Measurements from ENCODE around the gene RASA3.
A peak's percentile ranks its signal among the peaks of the same experiment; 100 is the strongest.
"Not testable (repeated sequence)": the region's sequence is repeated elsewhere in the genome, so short reads cannot be mapped to it uniquely, and the experiment has no call there.

Gene RASA3

GRCh38 chr13:114124921-114125320 lies 7.5 kb downstream of the RASA3 start:
- DNase-seq = peak in 4 of 5 experiments; percentile 55 to 86 (median 64)

GRCh38 chr13:114124431-114124830 lies 8.0 kb downstream of the RASA3 start:
- no peak for DNase-seq

GRCh38 chr13:114123876-114124275 lies 8.5 kb downstream of the RASA3 start:
- DNase-seq = no peak

GRCh38 chr13:114123448-114123847 lies 9.0 kb downstream of the RASA3 start:
- no peak for DNase-seq

- DNase-seq = no peak
Observed at GRCh38 chr13:114122591-114123211, 9.7 kb downstream of the RASA3 start.

GRCh38 chr13:114122127-114122511 lies 10.3 kb downstream of the RASA3 start:
- DNase-seq = no peak

- no peak for DNase-seq
Observed at GRCh38 chr13:114121496-114122126, 10.8 kb downstream of the RASA3 start.

GRCh38 chr13:114121031-114121430 lies 11.4 kb downstream of the RASA3 start:
- DNase-seq = no peak

- no peak for DNase-seq
Observed at GRCh38 chr13:114120591-114121011, 11.8 kb downstream of the RASA3 start.

GRCh38 chr13:114119196-114119595 lies 13.2 kb downstream of the RASA3 start:
- DNase-seq = no peak

- no peak for DNase-seq
Observed at GRCh38 chr13:114118511-114119123, 13.8 kb downstream of the RASA3 start.

- DNase-seq = no peak
Observed at GRCh38 chr13:114118086-114118485, 14.3 kb downstream of the RASA3 start.

- DNase-seq = not testable (repeated sequence)
Observed at GRCh38 chr13:114117341-114117874, 15.0 kb downstream of the RASA3 start.

GRCh38 chr13:114116734-114117133 lies 15.7 kb downstream of the RASA3 start:
- no peak for DNase-seq

GRCh38 chr13:114115796-114116195 lies 16.6 kb downstream of the RASA3 start:
- DNase-seq = no peak

- no peak for DNase-seq
Observed at GRCh38 chr13:114115191-114115671, 17.2 kb downstream of the RASA3 start.

GRCh38 chr13:114114666-114115065 lies 17.8 kb downstream of the RASA3 start:
- not testable (repeated sequence) for DNase-seq

- no peak for DNase-seq
Observed at GRCh38 chr13:114114006-114114640, 18.3 kb downstream of the RASA3 start.

GRCh38 chr13:114113395-114113794 lies 19.0 kb downstream of the RASA3 start:
- not testable (repeated sequence) for DNase-seq

GRCh38 chr13:114112826-114113322 lies 19.5 kb downstream of the RASA3 start:
- no peak for DNase-seq

- no peak for DNase-seq
Observed at GRCh38 chr13:114112231-114112825, 20.1 kb downstream of the RASA3 start.

GRCh38 chr13:114111577-114111976 lies 20.8 kb downstream of the RASA3 start:
- peak in 1 of 5 experiments; percentile 64 for DNase-seq

- DNase-seq = not testable (repeated sequence)
Observed at GRCh38 chr13:114110830-114111189, 21.6 kb downstream of the RASA3 start.
